HL-60 (cell line): ENCODE results near the gene HLA-DOB.

Source experiments
- GABPA ChIP-seq: IDR thresholded peaks from 2 replicates; pipeline ENCODE4 v1.6.1; 2012; ENCODE audit warnings: low read depth
- TF ChIP-seq, protein P1 (sequence below): IDR thresholded peaks from one replicate; pipeline ENCODE4 v1.5.1; 2011; ENCODE audit warnings: low read length, control low read depth, inconsistent platforms; ENCODE audit not compliant: insufficient read depth

DNA sequence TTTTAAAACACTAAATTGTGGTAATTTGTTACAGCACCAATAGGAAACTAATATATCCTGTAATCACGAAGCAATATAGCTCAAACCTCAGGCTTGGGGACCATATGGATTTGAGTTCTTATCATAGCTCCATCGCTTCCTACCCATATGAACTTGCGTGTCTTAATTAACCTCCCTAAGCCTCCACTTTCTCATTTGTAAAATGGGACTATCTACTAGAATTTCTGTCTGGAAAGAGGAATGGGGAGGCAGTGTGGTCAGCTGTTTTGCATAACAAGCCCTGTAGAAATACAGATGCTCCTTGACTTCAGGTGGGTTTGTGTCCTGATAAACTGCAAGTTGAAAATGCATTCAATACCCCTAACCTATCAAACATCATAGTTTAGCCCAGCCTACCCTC, 17.1 kb downstream of the HLA-DOB start:
- no peak for TF ChIP-seq GABPA
- TF ChIP-seq, protein P1, sequence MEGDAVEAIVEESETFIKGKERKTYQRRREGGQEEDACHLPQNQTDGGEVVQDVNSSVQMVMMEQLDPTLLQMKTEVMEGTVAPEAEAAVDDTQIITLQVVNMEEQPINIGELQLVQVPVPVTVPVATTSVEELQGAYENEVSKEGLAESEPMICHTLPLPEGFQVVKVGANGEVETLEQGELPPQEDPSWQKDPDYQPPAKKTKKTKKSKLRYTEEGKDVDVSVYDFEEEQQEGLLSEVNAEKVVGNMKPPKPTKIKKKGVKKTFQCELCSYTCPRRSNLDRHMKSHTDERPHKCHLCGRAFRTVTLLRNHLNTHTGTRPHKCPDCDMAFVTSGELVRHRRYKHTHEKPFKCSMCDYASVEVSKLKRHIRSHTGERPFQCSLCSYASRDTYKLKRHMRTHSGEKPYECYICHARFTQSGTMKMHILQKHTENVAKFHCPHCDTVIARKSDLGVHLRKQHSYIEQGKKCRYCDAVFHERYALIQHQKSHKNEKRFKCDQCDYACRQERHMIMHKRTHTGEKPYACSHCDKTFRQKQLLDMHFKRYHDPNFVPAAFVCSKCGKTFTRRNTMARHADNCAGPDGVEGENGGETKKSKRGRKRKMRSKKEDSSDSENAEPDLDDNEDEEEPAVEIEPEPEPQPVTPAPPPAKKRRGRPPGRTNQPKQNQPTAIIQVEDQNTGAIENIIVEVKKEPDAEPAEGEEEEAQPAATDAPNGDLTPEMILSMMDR = no peak
